Epidermal melanocyte (primary cell): ENCODE results near the gene ADAMTS17.

Experiments used
- DNase-seq: peaks from one replicate; pipeline ENCODE4 v3.0.0; 2011; ENCODE audit warnings: low spot score; ENCODE audit not compliant: insufficient read length

Gene ADAMTS17

GRCh38 chr15:100174159-100174903 is 167.4 kb downstream of the ADAMTS17 start:
- no peak for DNase-seq

- DNase-seq, result no peak
Observed at GRCh38 chr15:100172356-100173024, 169.3 kb downstream of the ADAMTS17 start.

- DNase-seq, result no peak
Observed at GRCh38 chr15:100171411-100171810, 170.4 kb downstream of the ADAMTS17 start.

- no peak for DNase-seq
Observed at GRCh38 chr15:100170291-100171210, 171.2 kb downstream of the ADAMTS17 start.

- DNase-seq, result no peak
Observed at GRCh38 chr15:100169615-100170290, 172.0 kb downstream of the ADAMTS17 start.

- DNase-seq, result no peak
Observed at GRCh38 chr15:100168787-100169186, 173.0 kb downstream of the ADAMTS17 start.

- no peak for DNase-seq
Observed at GRCh38 chr15:100167884-100168375, 173.8 kb downstream of the ADAMTS17 start.

GRCh38 chr15:100166313-100166712 is 175.5 kb downstream of the ADAMTS17 start:
- DNase-seq, result no peak

GRCh38 chr15:100163961-100164360 is 177.8 kb downstream of the ADAMTS17 start:
- no peak for DNase-seq

GRCh38 chr15:100160953-100161352 is 180.8 kb downstream of the ADAMTS17 start:
- no peak for DNase-seq

- no peak for DNase-seq
Observed at GRCh38 chr15:100159436-100159835, 182.3 kb downstream of the ADAMTS17 start.

GRCh38 chr15:100158356-100158755 is 183.4 kb downstream of the ADAMTS17 start:
- DNase-seq, result no peak

GRCh38 chr15:100156201-100156600 is 185.6 kb downstream of the ADAMTS17 start:
- no peak for DNase-seq

- no peak for DNase-seq
Observed at GRCh38 chr15:100154338-100154737, 187.4 kb downstream of the ADAMTS17 start.

- DNase-seq, result no peak
Observed at GRCh38 chr15:100152463-100152862, 189.3 kb downstream of the ADAMTS17 start.

GRCh38 chr15:100150906-100151305 is 190.9 kb downstream of the ADAMTS17 start:
- DNase-seq, result no peak

- DNase-seq, result no peak
Observed at GRCh38 chr15:100147828-100148227, 193.9 kb downstream of the ADAMTS17 start.

- no peak for DNase-seq
Observed at GRCh38 chr15:100143378-100143777, 198.4 kb downstream of the ADAMTS17 start.

- no peak for DNase-seq
Observed at GRCh38 chr15:100141311-100142001, 200.3 kb downstream of the ADAMTS17 start.

- DNase-seq, result no peak
Observed at GRCh38 chr15:100140527-100141308, 201.1 kb downstream of the ADAMTS17 start.
